Calu3 (cell line): Measurements from ENCODE around the gene TMEM273. TPM values are rescaled to one million over a fixed set of nuclear protein-coding genes. Genes with fewer than 3 reads are reported as not detected.

Source experiments
- BruUV-seq: library from RNA; stranded (reverse); fragments of 400-500 nt; replicated peaks from 2 replicates; lab custom pipeline; 2021; lab: Mats Ljungman, UMichigan
- CTCF ChIA-PET: fragments of 300-600 bp; sonication (Branson Sonifier 250); formaldehyde crosslinking; loops from one replicate; lab custom pipeline; 2022; ENCODE audit warnings: antibody characterized with exemption; lab: Charles Lee
- DNase-seq: peaks from one replicate; pipeline ENCODE4 v3.0.0; 2022
- H3K27ac Mint-ChIP-seq: one replicate; pipeline ENCODE4 v1.8.0; 2022; ENCODE audit warnings: mixed read lengths; ENCODE audit not compliant: unreplicated experiment
- H3K27me3 Mint-ChIP-seq: one replicate; pipeline ENCODE4 v1.8.0; 2022; ENCODE audit warnings: mixed read lengths; ENCODE audit not compliant: unreplicated experiment
- H3K36me3 Mint-ChIP-seq: one replicate; pipeline ENCODE4 v1.8.0; 2022; ENCODE audit warnings: mild to moderate bottlenecking, moderate library complexity, mixed read lengths; ENCODE audit not compliant: insufficient read depth, unreplicated experiment
- H3K4me1 Mint-ChIP-seq: one replicate; pipeline ENCODE4 v1.8.0; 2022; ENCODE audit warnings: mild to moderate bottlenecking, low read depth, mixed read lengths; ENCODE audit not compliant: unreplicated experiment
- H3K4me3 Mint-ChIP-seq: one replicate; pipeline ENCODE4 v1.8.0; 2022; ENCODE audit warnings: mild to moderate bottlenecking, low read depth, moderate library complexity, mixed read lengths; ENCODE audit not compliant: unreplicated experiment
- H3K9me3 Mint-ChIP-seq: one replicate; pipeline ENCODE4 v1.8.0; 2022; ENCODE audit warnings: low read depth, mixed read lengths; ENCODE audit not compliant: unreplicated experiment
- CTCF ChIP-seq: fragments of 200-600 bp; IDR thresholded peaks from one replicate; pipeline ENCODE4 v1.8.0; 2022; ENCODE audit warnings: antibody characterized with exemption; ENCODE audit not compliant: unreplicated experiment
- intact Hi-C: fragments of 100-400 bp; cut with micrococcal nuclease; formaldehyde crosslinking; loops from one replicate; pipeline ENCODE4 v1.10.0; 2022; ENCODE audit not compliant: unreplicated experiment
- total RNA-seq: library from RNA; stranded (reverse); gene quantifications from 2 replicates; pipeline ENCODE4 v1.2.3, GENCODE V29; 2022

Gene TMEM273
- total RNA-seq, 1 experiment from 2014 or later = not detected

GRCh38 chr10:49230004-49230403, 41.8 kb upstream of the TMEM273 start:
- no TSS peak for BruUV-seq
- DNase-seq = no peak
- H3K36me3 Mint-ChIP-seq = no peaks in the 10 kb centered on the region
- no peak for TF ChIP-seq CTCF
- no peak overlapping the region for H3K4me3 Mint-ChIP-seq
- CTCF ChIA-PET = no interaction called here
- no peak overlapping the region for H3K27ac Mint-ChIP-seq
- H3K27me3 Mint-ChIP-seq = peaks cover 76% of the 10 kb centered on the region
- H3K9me3 Mint-ChIP-seq = no peaks in the 10 kb centered on the region
- H3K4me1 Mint-ChIP-seq = no peaks in the 10 kb centered on the region
- intact Hi-C loops = no loop called here

GRCh38 chr10:49228677-49229076, 40.5 kb upstream of the TMEM273 start:
- intact Hi-C loops = no loop called here
- no peaks in the 10 kb centered on the region for H3K9me3 Mint-ChIP-seq
- DNase-seq = no peak
- H3K4me1 Mint-ChIP-seq = no peaks in the 10 kb centered on the region
- H3K27me3 Mint-ChIP-seq = peaks cover 77% of the 10 kb centered on the region
- no peaks in the 10 kb centered on the region for H3K36me3 Mint-ChIP-seq
- no peak for TF ChIP-seq CTCF
- no peak overlapping the region for H3K27ac Mint-ChIP-seq
- CTCF ChIA-PET = no interaction called here
- H3K4me3 Mint-ChIP-seq = no peak overlapping the region
- no TSS peak for BruUV-seq

- Mint-ChIP-seq H3K4me3 (no peak overlapping the region), H3K27ac (no peak overlapping the region), H3K27me3 (peaks cover 80% of the 10 kb centered on the region), H3K9me3 (no peaks in the 10 kb centered on the region), H3K36me3 (no peaks in the 10 kb centered on the region), H3K4me1 (no peaks in the 10 kb centered on the region)
- intact Hi-C loops = no loop called here
- DNase-seq = no peak
- CTCF ChIA-PET = no interaction called here
- no peak for TF ChIP-seq CTCF
- BruUV-seq = no TSS peak
These were observed 39.2 kb upstream of the TMEM273 start for GRCh38 chr10:49227406-49227805.

GRCh38 chr10:49226594-49226993, 38.4 kb upstream of the TMEM273 start:
- intact Hi-C loops = no loop called here
- H3K9me3 Mint-ChIP-seq = no peaks in the 10 kb centered on the region
- CTCF ChIA-PET = no interaction called here
- H3K27ac Mint-ChIP-seq = no peak overlapping the region
- H3K27me3 Mint-ChIP-seq = peaks cover 72% of the 10 kb centered on the region
- no peaks in the 10 kb centered on the region for H3K4me1 Mint-ChIP-seq
- H3K4me3 Mint-ChIP-seq = no peak overlapping the region
- H3K36me3 Mint-ChIP-seq = no peaks in the 10 kb centered on the region
- BruUV-seq = no TSS peak
- DNase-seq = no peak
- TF ChIP-seq CTCF = no peak
